ENCODE results near the gene LRRC28.
A peak's percentile ranks its signal among the peaks of the same experiment; 100 is the strongest.

The LRRC28 gene

DNA sequence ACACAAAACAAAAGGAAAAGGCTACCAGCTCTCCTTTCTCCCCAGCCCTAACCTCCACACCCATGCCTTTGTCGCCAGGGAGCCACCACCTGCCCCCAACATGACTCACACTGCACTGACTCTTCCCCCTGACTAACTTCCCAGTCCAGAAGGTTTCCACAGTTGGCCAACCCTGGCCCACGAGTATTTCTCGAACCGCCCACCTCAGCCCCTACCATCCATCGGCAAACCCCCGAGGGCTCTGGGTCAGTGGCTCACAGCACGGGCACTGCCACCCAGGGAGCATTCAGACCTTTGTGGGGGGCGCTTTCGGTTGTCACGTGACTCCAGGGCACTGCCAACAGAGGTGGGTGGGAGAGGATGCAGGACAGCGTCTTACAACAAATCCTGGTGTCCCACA, 152.3 kb downstream of the LRRC28 start:
- no peak for DNase-seq

DNA sequence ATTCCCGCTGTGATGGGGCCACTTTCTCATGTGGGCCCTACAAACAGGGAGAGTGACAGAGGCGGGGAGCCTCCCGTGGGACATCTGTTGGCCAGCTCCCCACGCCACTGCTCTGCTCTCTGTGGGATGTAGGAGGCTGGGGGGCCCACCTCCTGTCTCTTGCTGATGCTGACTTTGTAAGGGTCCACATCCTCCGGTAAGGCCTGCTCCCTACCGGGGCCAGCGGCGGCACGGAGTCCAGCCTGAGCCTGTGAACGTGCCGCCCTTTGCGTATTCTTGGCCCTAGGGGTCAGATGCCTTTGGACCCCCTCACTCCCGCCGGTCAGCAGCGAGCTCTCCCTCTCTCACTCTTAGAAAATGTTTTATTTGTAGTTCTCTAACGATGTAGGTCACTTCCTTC, 153.2 kb downstream of the LRRC28 start:
- DNase-seq = no peak

DNA sequence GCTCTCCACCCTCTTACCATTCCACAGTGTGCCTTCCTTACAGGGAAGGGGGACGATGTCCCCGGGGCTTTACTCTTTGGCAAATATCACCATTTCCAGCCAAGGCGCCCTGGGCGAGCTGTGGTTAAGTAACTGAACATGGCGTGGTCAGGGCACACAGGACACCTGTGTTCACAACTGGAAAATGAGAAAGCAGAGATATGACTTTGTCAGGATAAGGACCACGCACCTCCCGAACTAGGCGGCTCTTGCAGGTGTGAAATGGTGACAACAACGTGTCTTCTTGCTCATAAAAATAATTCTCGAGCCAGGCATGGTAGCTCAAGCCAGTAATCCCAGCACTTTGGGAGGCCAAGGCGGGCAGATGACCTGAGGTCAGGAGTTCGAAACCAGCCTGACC, 154.8 kb downstream of the LRRC28 start:
- DNase-seq = no peak

DNA sequence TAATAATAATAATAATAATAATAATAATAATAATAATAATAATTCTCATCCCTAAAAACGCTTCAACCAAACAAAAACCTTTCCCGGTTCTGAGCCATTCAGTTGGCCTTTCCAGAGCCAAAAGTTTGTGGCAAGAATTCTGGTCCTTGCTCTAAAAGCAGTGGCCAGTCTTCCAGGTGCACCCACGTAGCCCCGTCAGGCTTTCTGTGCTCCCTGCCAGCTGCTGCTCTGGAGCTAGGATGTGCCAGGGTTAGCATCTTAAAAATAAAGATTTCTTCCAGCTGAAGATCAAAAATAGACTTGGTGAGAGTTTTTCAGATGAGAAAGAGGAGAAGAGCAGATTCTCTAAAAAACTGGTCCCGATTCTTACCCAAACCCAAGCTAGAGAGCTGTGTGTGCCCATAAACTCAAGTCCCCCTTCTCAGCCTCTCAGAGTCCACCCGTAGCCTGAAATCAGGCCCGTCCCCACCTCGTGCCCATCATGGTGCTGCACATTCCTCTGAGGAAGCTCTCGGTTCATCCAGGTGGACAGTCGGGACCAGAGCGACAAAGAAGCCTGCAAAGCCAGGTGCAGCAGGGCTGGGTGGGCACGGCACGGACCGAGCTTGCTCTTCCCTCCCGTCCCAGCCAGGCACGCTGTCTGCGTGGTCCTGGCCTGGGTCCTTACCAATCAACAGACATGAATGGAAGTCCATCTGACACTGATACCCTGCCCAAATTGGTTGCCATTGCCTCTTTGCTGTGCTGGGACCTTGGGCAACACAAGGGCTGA, 155.6 kb downstream of the LRRC28 start:
- DNase-seq = no peak

DNA sequence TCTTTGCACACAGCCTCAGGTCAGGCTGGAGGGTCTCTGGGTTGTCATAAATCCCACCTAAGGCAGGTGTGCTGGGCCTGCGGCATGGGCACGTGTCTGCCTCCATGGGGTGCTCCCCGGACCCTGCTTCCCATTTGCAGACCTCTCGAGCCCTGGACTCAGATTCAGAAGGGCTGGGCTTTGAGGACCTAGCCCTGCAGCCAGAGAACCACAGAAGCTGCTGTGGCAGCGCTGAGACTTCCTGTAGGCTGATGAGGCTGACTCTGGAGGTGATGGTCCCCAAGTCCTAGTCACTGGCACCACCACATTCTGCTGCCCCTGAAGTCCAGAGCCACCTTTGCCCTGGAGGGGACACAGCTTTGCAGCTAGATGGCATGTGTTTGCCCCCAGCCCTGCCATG, 156.4 kb downstream of the LRRC28 start:
- DNase-seq = no peak

DNA sequence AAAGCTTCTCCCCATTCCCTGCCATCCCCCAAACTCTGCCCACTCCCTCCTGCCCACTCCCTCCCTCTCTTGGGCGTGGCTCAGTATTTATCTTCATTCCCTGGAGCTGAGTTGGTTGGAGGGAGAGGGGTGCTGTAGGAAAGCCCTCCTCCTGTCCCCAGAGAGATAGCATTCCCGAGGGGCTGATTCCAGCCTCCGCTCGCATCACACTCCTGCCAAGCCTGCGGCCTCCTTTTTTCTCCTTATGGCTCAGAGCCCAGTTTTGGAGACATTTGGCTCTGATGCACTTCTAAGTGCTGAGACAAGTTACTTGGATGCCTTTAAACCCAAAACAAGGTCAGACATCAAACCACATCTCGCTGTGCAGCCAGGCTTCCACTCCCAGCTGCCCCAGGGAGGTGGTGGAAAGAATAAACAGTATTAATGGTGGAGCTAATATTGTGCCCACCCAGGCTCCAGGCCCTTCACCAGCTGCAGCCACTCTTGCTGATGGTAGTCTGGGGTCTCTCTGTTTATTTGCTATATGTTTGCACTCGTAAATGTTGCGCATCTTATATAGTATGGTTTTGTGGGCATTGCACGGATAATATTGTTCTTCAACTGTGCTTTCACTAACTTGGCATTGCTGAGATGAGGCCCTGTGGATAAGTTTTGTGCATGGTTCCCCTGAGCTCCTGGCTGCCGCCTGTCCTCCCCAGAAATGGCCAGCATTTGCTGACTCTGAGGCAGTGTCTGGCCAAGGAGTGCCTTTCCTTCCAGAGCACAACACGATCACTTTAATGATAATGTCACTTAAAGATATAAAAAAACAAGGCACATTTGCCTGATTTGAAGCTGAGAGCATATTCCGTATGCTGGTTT, 157.2 kb downstream of the LRRC28 start:
- no peak for DNase-seq

DNA sequence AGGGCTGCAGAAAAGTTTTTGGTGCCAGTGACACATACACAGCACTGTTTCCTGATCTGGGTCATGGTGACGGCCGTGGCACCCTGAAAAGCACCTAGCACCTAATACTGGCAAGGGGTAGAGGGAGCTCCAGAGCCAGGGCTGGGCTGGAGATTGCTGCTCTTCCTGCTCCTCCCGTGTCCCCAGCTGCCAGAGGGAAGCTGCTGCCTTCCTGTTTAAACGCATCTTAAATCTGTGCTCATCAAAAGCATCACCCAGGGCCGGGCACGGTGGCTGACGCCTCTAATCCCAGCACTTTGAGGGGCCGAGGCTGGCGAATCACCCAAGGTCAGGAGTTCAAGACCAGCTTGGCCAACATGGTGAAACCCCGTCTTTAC, 157.8 kb downstream of the LRRC28 start:
- no peak for DNase-seq

DNA sequence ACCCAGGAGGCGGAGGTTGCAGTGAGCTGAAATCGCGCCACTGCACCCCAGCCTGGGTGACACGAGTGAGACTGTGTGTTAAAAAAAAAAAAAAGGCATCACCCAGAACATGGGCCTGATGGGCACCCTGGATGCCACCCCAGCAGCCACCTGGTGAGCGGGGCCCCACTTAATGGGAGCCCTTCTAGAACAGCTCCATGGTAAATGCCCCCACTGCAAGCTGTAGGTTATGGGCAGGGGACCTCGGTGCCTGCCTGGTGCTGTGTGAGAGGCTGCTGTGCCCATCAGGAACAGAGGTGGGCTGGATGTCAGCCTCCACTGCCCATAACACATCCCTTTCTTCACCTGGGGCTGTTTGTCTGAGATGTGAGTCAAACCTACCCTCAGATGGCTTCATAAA, 158.3 kb downstream of the LRRC28 start:
- DNase-seq = no peak

DNA sequence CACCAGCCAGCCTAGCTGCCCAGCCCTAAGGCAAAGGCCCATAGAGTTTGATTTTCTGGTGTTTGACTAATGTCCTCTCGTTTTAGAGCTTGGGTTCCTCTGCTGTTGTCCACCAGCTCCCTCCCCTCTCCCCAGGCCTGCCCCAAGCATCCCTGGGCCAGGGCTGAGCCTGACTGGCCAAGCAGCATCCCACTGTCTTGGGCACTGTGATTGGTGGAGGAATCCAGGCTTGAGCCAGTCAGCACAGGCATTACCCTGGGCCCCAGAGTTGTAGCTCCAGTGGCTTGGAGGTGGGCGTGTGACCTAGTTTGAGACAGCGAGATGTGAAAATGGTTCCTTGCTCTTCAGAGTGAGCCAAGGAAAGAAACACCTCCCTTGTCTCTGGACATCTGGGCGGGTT, 159.2 kb downstream of the LRRC28 start:
- DNase-seq = no peak

DNA sequence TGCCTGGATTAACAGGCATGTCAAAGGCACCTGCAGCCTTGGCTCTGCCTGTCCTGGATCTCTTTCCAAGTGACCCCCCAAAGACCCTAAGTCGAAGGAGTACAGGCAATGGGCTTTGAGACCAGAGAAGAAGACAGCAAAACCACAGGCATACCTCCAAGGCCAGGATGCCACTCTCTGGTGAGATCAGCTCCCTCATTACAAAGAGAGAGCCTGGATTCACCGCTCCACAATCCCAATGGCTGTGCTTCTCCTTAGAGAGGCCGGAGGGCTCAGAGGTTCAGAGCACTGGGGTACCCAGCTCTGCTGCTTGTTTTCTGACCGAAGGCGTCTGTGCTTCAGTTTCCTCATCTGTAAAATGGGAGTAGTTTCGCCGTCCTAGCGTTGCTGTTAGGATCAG, 160.0 kb downstream of the LRRC28 start:
- DNase-seq = no peak

DNA sequence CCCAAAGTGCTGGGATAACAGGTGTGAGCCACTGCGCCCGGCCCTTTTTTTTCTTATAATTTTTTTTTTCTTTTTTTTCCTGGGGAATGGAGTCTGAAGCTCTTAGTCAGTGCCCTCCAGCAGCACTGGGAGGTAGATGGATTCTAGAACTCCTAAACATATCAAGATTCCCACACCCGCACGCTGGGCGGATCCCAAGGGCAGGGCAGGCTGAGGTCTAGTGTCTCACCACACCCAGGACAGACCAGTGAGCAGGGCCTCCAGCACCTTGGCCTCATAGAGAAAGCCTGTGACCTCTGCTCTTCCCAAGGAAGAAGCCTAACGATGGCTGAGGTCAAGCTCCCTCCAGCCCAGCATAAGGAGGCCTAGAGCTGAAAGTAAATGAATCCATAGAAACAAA, 160.8 kb downstream of the LRRC28 start:
- no peak for DNase-seq

DNA sequence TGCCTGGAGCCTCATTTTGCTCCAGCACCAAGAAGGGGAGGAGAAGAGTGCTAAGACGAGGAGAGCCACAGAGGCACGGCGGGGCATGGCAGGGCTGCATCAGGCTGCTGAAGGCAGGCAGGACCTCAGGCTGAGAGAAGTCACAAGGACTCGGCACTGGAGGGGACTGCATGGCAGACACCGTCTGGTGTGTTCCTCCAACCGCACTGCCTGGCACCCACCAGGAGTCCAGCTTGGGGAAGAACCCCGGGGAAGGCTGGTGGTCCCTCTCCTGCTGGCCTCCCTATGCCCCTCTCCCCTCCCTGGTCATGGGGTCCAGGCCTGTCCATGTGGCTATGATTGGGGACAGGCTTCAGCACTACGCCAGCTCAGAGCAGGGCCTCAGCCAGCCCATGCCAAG, 161.3 kb downstream of the LRRC28 start:
- no peak for DNase-seq

DNA sequence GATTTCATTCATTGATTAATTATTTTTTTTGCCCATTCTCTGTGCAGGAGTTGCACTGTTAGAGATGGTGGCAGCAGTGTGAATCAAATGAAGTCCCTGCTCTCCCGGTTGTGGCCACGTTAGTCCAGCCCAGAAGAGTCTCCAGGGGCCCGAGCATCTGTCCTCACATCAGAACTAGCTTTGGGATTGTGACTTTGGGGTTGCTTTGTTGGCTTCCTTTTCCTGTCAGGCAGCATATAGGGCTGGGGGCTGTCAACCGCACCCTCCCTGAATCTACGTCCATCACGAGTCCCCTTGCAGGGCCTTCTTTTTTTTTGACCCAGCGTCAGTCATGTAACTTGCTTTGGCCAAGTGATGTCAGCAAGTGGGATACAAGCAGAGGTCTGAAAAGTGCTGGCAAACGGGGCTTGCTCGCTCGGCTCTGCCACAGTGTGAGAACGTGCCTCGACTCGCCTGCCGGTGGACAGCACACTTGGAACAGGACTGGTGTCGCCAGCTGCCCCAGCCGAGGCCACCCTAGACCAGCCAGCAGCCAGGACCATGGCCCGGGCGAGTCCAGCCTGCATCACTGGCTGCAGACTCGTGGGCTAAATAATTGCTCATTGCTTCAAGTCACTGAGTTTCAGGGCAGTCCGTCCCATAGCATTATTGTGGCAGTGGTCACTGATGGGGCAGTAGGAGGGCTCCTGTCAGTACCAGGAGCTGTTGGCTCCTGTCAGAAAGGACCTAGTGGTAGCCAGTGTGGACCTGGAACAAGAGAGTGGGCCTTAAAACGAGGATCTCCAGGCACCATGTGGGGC, 162.9 kb downstream of the LRRC28 start:
- DNase-seq = no peak

DNA sequence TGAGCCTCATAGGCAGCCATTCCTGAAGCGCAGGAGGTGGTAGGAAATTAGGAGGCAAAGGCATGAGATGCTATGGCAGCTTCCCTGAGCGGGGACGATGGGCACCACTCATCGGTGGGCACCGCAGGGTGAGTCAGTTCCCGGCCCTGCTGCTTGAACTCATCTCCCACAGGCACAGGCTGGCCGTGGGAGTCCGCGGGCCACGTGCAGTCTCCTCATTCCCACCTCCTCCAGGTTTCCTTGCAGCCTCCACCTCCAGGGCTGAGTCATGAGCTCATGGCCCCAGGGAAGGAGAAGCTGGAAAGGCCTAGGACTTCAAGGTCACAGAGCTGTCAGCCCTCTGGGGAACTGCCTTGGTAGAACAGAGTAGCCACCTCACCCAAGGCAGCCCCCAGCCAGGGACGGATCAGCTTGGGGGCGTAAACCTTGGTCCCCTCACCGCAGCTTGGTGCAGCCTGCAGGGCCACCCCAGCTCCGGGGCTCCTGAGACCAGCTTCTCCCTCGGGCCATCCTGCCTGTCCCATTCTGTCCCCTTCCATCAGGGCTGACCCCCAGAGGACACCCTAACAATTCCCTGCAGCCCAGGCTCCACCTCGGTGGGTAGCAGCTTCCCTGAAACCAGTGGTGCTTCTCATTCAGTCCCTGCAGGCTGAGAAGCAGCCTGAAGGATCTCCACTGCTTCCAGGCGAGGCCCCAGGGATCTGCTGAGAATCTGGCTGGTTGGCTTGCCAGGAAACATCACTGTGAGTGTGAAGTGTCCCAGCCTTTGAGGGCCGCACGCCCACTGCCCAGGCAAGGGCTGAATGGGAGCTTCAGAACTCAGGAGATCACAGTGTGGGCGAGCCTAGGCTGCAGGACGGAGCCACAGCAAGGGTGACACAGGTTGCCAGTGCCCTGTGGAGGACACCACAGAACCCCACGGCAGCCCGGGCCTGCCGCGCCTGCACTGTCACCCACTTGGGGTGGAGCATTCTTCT, 163.8 kb downstream of the LRRC28 start:
- no peak for DNase-seq

DNA sequence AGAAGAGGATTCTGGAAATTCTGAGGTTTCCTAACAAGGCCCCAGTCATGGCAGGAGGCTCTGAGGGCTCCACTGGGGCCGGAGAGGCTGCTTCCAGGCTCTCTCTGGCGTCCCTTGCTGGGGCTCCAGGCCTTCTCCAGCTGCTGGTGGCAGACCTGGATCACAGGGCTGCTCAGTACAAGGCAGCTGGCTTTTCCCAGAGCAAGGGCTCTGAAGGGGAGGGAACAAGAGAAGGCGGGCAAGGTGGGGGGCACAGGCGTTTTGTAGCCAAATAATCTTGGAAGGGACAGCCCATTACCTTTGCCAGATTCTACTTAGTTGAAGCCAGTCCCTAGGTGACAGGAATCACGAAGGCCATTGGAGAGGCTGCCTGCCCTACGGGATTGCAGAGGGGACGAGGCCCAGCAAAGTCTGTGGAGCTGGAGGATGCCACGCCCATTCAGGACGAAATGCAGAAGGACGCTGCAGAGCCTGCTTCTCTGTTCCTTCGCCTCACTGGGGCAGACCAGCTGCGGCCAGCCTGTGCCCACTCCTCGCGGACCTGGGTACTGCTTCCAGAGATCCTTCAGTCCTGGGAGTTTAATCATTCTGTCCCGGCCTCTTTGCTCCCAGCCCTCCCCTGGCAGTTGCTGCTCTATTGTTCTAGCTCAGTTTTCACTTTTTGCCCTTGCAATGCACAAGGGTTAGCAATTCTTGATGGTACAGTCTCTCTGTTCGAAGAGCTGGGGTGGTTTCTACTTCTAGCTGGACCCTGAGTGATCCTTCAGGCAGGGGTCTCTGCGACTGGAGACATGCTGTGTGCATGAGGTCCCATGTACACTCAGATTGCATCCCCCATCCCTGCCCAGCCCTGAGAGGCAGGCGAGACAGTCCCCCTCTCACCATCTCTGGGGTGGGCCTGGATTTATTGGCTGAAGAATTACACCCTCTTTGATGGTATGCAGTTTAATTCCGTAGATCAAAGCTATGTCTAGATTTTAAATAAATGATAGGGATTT, 165.2 kb downstream of the LRRC28 start:
- DNase-seq = no peak

DNA sequence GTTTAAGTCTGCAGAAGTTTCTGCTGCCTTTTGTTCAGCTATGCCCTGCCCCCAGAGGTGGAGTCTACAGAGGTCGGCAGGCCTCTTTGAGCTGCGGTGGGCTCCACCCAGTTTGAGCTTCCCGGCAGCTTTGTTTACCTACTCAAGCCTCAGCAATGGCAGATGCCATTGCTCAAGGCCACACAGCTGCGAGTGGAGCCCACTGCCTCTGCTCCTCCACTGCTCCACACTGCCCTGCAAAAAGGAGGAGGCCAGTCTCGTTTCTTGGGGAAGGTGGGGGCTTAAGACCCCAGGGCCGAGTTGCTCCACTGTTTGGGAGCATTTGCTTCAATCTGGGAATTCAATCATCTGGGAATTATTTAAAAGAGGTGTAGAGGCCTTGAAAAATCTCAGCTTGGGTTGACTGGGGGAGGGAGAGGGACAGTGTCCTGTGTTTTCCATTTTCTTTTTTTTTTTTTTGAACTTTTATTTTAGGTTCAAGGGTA, 169.9 kb downstream of the LRRC28 start:
- DNase-seq = peak; percentile 38

DNA sequence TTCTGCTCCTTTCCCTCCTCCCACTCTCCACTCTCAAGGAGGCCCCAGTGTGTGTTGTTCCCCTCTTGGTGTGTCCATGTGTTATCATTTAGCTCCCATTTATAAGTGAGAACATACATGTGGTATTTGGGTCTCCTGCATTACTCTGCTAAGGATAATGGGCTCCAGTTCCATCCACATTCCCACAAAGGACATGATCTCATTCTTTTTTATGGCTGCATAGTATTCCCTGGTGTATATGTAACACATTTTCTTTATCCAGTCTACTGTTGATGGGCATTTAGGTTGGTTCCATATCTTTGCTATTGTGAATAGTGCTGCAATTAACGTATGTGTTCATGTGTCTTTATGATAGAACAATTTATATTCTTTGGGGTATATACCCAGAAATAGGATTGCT, 170.5 kb downstream of the LRRC28 start:
- no peak for DNase-seq

DNA sequence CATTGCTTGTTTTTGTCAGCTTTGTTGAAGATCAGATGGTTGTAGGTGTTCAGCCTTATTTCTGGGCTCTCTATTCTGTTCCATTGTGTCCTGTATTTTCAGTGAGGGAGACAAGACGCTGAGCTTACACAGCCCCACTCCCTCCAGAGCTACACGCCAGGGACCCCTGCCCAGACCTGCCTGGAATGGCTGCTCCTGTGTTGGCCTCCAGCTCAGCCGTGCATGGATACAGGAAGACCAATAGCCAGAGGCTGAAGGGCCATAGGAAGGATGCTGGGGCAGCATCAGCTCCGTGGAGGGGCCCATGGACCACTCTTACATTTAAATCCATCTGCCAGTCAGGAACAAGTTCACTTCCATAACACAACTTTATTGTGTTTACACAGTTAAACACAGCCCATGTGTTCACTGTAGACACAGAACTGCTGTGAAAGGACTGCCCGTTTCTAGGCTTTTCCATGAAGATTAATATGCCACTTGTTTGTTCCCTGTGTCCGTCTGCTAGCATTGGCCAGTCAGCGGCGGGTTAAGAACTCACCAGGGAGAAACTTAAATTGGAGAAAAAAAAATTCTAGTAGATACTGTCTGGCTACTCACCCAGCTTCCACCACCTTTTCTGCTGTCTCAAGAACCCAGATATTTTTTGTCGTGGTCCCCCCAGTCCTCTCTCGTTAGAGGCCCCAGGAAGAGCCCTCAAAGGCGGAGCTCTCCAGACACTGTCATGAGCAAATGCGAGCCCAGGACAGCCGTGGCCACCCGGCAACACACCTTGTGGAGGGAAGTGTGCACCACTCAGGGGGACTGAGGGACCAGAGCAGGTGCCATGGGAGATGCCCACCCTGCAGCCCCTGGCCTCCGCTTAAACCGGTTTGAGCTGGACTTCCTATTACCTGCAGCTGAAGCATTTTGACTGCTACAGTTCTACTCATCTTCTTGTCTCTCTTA, 172.2 kb downstream of the LRRC28 start:
- DNase-seq = no peak

DNA sequence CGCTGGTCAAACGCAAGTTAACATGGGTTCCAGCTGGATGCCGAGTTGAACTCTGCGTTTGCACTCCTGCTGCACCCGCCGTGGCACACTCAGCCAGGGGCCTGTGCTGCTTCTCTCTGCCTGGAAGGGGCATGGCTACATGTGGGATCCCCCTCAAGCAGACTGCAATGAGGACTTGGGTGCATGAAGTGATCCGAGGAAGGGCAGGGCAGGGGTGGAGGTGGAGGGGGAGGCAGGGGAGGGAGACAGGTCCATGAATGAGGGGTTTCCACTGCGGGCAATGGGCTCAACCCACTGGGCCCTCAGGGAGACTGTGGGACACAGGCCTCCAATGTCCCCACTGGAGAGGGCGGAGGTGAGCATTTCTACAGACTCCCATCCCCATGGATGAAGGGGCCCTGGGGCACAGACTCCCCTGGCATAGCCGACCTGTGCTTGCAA, 172.9 kb downstream of the LRRC28 start:
- no peak for DNase-seq
